K562 (cell line): ENCODE results near the gene GPT2. TPM values are rescaled to one million over a fixed set of nuclear protein-coding genes. Genes with fewer than 3 reads are reported as not detected.

ENCODE experiments used
- ATAC-seq: fragments of 200-7000 bp; cut with Tn5 transposase; 3 replicates; pipeline ENCODE4 v1.9.1; 2020; ENCODE audit warnings: moderate library complexity
- BruUV-seq: library from RNA; stranded (reverse); fragments of 400-500 nt; replicated peaks from 2 replicates; lab custom pipeline; 2021; lab: Mats Ljungman, UMichigan
- CTCF ChIA-PET: fragments of 300-600 bp; formaldehyde crosslinking; extraction: SDS; loops from one replicate; lab custom pipeline; 2021; ENCODE audit warnings: low intra/inter-chr PET ratio; lab: Yijun Ruan, JAX
- POLR2A ChIA-PET: fragments of 300-600, 350-650 bp; sonication (Branson Sonifier 250); formaldehyde crosslinking; extraction: SDS; loops from one replicate; lab custom pipeline; 2021; ENCODE audit warnings: antibody characterized with exemption, inconsistent platforms; lab: Yijun Ruan, JAX
- DNase-seq, 4 experiments: peaks; one replicate each; pipeline versions ENCODE4 v3.0.0 to v3.0.0-alpha.2; 2011 to 2018; ENCODE audit warnings: low spot score in 3 of 4, mixed read lengths in 3 of 4; ENCODE audit errors: extremely low read depth in 1 of 4
- FAIRE-seq: peaks from 2 replicates; lab custom pipeline; 2011; peaks lifted over from hg19 to GRCh38; lab: Jason Lieb, UNC
- H2AFZ ChIP-seq: 2 replicates; pipeline ENCODE4 v1.6.0; 2011; ENCODE audit warnings: low read depth, low read length, control low read depth, inconsistent platforms
- H3K27ac ChIP-seq: fragments of 200-600 bp; 3 replicates; pipeline ENCODE4 v1.8.0; 2011; ENCODE audit warnings: low read depth, mild to moderate bottlenecking, control low read depth, inconsistent platforms, low read length, moderate library complexity, mixed read lengths; ENCODE audit errors: extremely low read depth
- H3K27me3 ChIP-seq, 2 experiments: fragments of 300-600 bp in 1 of 2; 2 replicates in 1 of 2; 3 replicates in 1 of 2; pipeline versions ENCODE4 v1.6.0 to v1.8.0; 2011; ENCODE audit warnings: inconsistent platforms in 2 of 2, low read length in 2 of 2, mild to moderate bottlenecking in 1 of 2, mixed read lengths in 1 of 2, moderate library complexity in 1 of 2; ENCODE audit not compliant: control insufficient read depth in 2 of 2, insufficient read depth in 2 of 2
- H3K36me3 ChIP-seq: fragments of 300-600 bp; 3 replicates; pipeline ENCODE4 v1.8.0; 2011; ENCODE audit warnings: mild to moderate bottlenecking, low read length, inconsistent platforms; ENCODE audit not compliant: control insufficient read depth, insufficient read depth
- H3K4me1 ChIP-seq, 2 experiments: fragments of 200-600 bp in 1 of 2; replicated peaks in 1 of 2; 2 replicates in 1 of 2; 3 replicates in 1 of 2; pipeline versions ENCODE4 v1.5.1 to v1.8.0; 2011; ENCODE audit warnings: inconsistent platforms in 2 of 2, low read length in 2 of 2, mild to moderate bottlenecking in 1 of 2, mixed read lengths in 1 of 2, moderate library complexity in 1 of 2; ENCODE audit not compliant: control insufficient read depth in 2 of 2, insufficient read depth in 2 of 2
- H3K4me2 ChIP-seq: 2 replicates; pipeline ENCODE4 v1.6.1; 2011; ENCODE audit warnings: low read length, control low read depth, inconsistent platforms, mixed read lengths; ENCODE audit not compliant: insufficient read depth
- H3K4me3 ChIP-seq: fragments of 200-600 bp; sonication (generic), shearing (Covaris generic); 2 replicates; pipeline ENCODE4 v1.5.1; 2016; ENCODE audit warnings: control low read depth, inconsistent platforms
- H3K79me2 ChIP-seq: fragments of 200-600 bp; 3 replicates; pipeline ENCODE4 v1.8.0; 2011; ENCODE audit warnings: low read length, inconsistent platforms; ENCODE audit not compliant: control insufficient read depth, insufficient read depth
- H3K9ac ChIP-seq, 2 experiments: 2 replicates each; pipeline versions ENCODE4 v1.6.0 to v1.6.1; 2011; ENCODE audit warnings: low read depth in 2 of 2, low read length in 2 of 2, control low read depth in 1 of 2, inconsistent platforms in 1 of 2, mild to moderate bottlenecking in 1 of 2, mixed read lengths in 1 of 2; ENCODE audit not compliant: insufficient read depth in 1 of 2
- H3K9me1 ChIP-seq: one replicate; pipeline ENCODE4 v1.6.0; 2011; ENCODE audit warnings: inconsistent platforms, mild to moderate bottlenecking, low read length, moderate library complexity; ENCODE audit not compliant: control insufficient read depth, insufficient read depth
- H3K9me3 ChIP-seq: replicated peaks from 2 replicates; pipeline ENCODE4 v1.5.1; 2011; ENCODE audit warnings: low read depth, low read length, inconsistent platforms; ENCODE audit not compliant: control insufficient read depth, insufficient read depth
- H4K20me1 ChIP-seq: replicated peaks from 2 replicates; pipeline ENCODE4 v1.6.1; 2011; ENCODE audit warnings: low read length, inconsistent platforms, mixed read lengths; ENCODE audit not compliant: control insufficient read depth, insufficient read depth
- BCOR ChIP-seq: fragments of 450-650 bp; IDR thresholded peaks from 2 replicates; pipeline ENCODE4 v1.6.1; 2016
- BRCA1 ChIP-seq, 2 experiments: fragments of 450-650 bp in 1 of 2; sonication (generic) in 1 of 2; formaldehyde crosslinking in 1 of 2; IDR thresholded peaks; 2 replicates each; pipeline versions ENCODE4 v1.5.0 to v1.6.1; 2017 to 2020; ENCODE audit warnings: mild to moderate bottlenecking in 1 of 2, missing genetic modification reagents in 1 of 2
- FOXA1 ChIP-seq: fragments of 450-650 bp; IDR thresholded peaks from 2 replicates; pipeline ENCODE4 v1.6.1; 2016; ENCODE audit warnings: mild to moderate bottlenecking, borderline replicate concordance
- MGA ChIP-seq: fragments of 450-650 bp; IDR thresholded peaks from 2 replicates; pipeline ENCODE4 v1.6.1; 2016; ENCODE audit warnings: mild to moderate bottlenecking, moderate library complexity
- NFIX ChIP-seq: fragments of 250-450 bp; sonication (Bioruptor Pico); IDR thresholded peaks from 2 replicates; pipeline ENCODE4 v1.4.0; 2020; ENCODE audit warnings: low read depth, mild to moderate bottlenecking, moderate library complexity
- VEZF1 ChIP-seq: fragments of 200-800 bp; sonication (Bioruptor generic); IDR thresholded peaks from 2 replicates; pipeline ENCODE4 v1.6.1; 2017; ENCODE audit warnings: missing genetic modification characterization, missing compliant biosample characterization
- ZFP30 ChIP-seq: fragments of 250-450 bp; sonication (Bioruptor Pico); IDR thresholded peaks from 2 replicates; pipeline ENCODE4 v1.8.0; 2022; ENCODE audit warnings: moderate library complexity, mild to moderate bottlenecking, inconsistent platforms, borderline replicate concordance
- ZNF12 ChIP-seq: sonication (generic); formaldehyde crosslinking; IDR thresholded peaks from 2 replicates; pipeline ENCODE4 v1.4.0; 2020; ENCODE audit warnings: mild to moderate bottlenecking, missing genetic modification reagents
- ZNF699 ChIP-seq: fragments of 250-450 bp; sonication (Bioruptor Pico); IDR thresholded peaks from 2 replicates; pipeline ENCODE4 v1.8.0; 2021; ENCODE audit warnings: mild to moderate bottlenecking, moderate library complexity; ENCODE audit not compliant: insufficient replicate concordance
- ZNF76 ChIP-seq: fragments of 250-450 bp; sonication (Bioruptor Pico); IDR thresholded peaks from 2 replicates; pipeline ENCODE4 v1.4.0; 2020; ENCODE audit warnings: mild to moderate bottlenecking, moderate library complexity, borderline replicate concordance
- WGBS: fragments of 100-300 bp; shearing (Covaris generic); methylation state at CpG from one replicate; pipeline ENCODE4 v1.1.6; 2016; ENCODE audit warnings: low coverage, mixed read lengths; ENCODE audit not compliant: insufficient coverage; ENCODE audit errors: missing lambda C conversion rate; 5-methylcytosine and 5-hydroxymethylcytosine counted together
- in situ Hi-C: fragments of 300-500 bp; cut with MboI; formaldehyde crosslinking; loops from 4 replicates; pipeline ENCODE4 v1.15.0; 2018; ENCODE audit warnings: inconsistent platforms, mixed read lengths
- intact Hi-C: fragments of 100-400 bp; cut with micrococcal nuclease; formaldehyde crosslinking; loops from 2 replicates; pipeline ENCODE4 v1.14.2; 2022
- polyA plus RNA-seq, 8 experiments: library from polyadenylated mRNA; depleted of rRNA in 4 of 8; stranded (reverse) in 5 of 8; unstranded in 3 of 8; fragments of >200 nt; fragmentation: Nextera tagmentation in 2 of 8; fragmentation: Illumina TruSeq in 1 of 8; extraction: Ambion mirVana in 2 of 8; extraction: Trizol in 1 of 8; gene quantifications; 2 replicates each; pipeline versions ENCODE4 v1.2.1 to v1.2.3, GENCODE V29; 2011 to 2014; ENCODE audit warnings: inconsistent platforms in 1 of 8, missing spikeins in 1 of 8
- total RNA-seq, 7 experiments: library from RNA; depleted of rRNA in 6 of 7; stranded (reverse); fragments of >200 nt in 6 of 7; fragmentation: Illumina TruSeq in 2 of 7; extraction: Trizol in 2 of 7; gene quantifications; 2 replicates each; pipeline versions ENCODE4 v1.2.1 to v1.2.3, GENCODE V29; 2011 to 2021; ENCODE audit warnings: low replicate concordance in 1 of 7

The GPT2 gene
- total and polyA plus RNA-seq, 9 of the 15 experiments (the other 6 are each of a cell fraction or from before 2014, with no cell fraction given), result 0.79 to 14.4 (median 5.8) TPM

- no peaks in the 10 kb centered on the region for H3K27me3 ChIP-seq
- H3K4me1 ChIP-seq, result no peaks in the 10 kb centered on the region
- CTCF ChIA-PET, result no interaction called here
- no peaks in the 10 kb centered on the region for H4K20me1 ChIP-seq
- POLR2A ChIA-PET, result interaction anchor here (1.0 kb wide), 1 partner anchor 57 kb away, joined by 3 read pairs; no protein-coding TSS in a partner anchor
- no peaks in the 10 kb centered on the region; the same call in 2 of the 3 replicates for H3K36me3 ChIP-seq
- H3K9me1 ChIP-seq, result no peaks in the 10 kb centered on the region
- intact Hi-C loops, result no loop called here
- no peak overlapping the region for H2AFZ ChIP-seq
- H3K9ac ChIP-seq, result no peak overlapping the region
- no peak overlapping the region for H3K4me2 ChIP-seq
- DNase-seq (no peak), FAIRE-seq (no peak), ATAC-seq (no peak)
- no peaks in the 10 kb centered on the region for H3K79me2 ChIP-seq
- H3K27ac ChIP-seq, result no peak overlapping the region
- BruUV-seq, result no TSS peak
- H3K9me3 ChIP-seq, result no peaks in the 10 kb centered on the region
- no peak overlapping the region for H3K4me3 ChIP-seq
- in situ Hi-C loops, result loop anchor here (25.0 kb wide), 1 partner anchor 249 kb away; no protein-coding TSS in a partner anchor
- WGBS, result 27% methylated on average over 3 of the region's 3 CpGs
- TF ChIP-seq FOXA1 (no peak), MGA (no peak), ZNF76 (no peak), BCOR (no peak), NFIX (CRISPR knock-in tag) (no peak), BRCA1 (IDR thresholded peaks at IDR 0.05) (no peak), BRCA1 (CRISPR knock-in tag; IDR thresholded peaks at IDR 0.05) (no peak), ZFP30 (CRISPR knock-in tag) (no peak), ZNF699 (CRISPR knock-in tag) (no peak), VEZF1 (no peak), ZNF12 (CRISPR knock-in tag) (no peak)
Measured at GRCh38 chr16:46911038-46911437, 26.9 kb downstream of the GPT2 start.
